ENCODE measurements around the gene TMBIM4.

- TF ChIP-seq POLR2A (IDR thresholded peaks at IDR 0.05) = no peak
- TF ChIP-seq, protein P1, sequence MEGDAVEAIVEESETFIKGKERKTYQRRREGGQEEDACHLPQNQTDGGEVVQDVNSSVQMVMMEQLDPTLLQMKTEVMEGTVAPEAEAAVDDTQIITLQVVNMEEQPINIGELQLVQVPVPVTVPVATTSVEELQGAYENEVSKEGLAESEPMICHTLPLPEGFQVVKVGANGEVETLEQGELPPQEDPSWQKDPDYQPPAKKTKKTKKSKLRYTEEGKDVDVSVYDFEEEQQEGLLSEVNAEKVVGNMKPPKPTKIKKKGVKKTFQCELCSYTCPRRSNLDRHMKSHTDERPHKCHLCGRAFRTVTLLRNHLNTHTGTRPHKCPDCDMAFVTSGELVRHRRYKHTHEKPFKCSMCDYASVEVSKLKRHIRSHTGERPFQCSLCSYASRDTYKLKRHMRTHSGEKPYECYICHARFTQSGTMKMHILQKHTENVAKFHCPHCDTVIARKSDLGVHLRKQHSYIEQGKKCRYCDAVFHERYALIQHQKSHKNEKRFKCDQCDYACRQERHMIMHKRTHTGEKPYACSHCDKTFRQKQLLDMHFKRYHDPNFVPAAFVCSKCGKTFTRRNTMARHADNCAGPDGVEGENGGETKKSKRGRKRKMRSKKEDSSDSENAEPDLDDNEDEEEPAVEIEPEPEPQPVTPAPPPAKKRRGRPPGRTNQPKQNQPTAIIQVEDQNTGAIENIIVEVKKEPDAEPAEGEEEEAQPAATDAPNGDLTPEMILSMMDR (IDR thresholded peaks at IDR 0.05) = no peak
These were observed 4.7 kb downstream of the TMBIM4 start for GRCh38 chr12:66165141-66165540.

Data from esophagus squamous epithelium (tissue), 4 donors.